Measurements from ENCODE around the gene PBX3.

GRCh38 chr9:125881042-125881441 is 133.9 kb downstream of the PBX3 start:
- TF ChIP-seq, protein P1, sequence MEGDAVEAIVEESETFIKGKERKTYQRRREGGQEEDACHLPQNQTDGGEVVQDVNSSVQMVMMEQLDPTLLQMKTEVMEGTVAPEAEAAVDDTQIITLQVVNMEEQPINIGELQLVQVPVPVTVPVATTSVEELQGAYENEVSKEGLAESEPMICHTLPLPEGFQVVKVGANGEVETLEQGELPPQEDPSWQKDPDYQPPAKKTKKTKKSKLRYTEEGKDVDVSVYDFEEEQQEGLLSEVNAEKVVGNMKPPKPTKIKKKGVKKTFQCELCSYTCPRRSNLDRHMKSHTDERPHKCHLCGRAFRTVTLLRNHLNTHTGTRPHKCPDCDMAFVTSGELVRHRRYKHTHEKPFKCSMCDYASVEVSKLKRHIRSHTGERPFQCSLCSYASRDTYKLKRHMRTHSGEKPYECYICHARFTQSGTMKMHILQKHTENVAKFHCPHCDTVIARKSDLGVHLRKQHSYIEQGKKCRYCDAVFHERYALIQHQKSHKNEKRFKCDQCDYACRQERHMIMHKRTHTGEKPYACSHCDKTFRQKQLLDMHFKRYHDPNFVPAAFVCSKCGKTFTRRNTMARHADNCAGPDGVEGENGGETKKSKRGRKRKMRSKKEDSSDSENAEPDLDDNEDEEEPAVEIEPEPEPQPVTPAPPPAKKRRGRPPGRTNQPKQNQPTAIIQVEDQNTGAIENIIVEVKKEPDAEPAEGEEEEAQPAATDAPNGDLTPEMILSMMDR (IDR thresholded peaks at IDR 0.05): no peak
- TF ChIP-seq POLR2A (IDR thresholded peaks at IDR 0.05): no peak

All from lower leg skin (tissue), 3 donors.